ENCODE data around the gene FXYD2. TPM values are rescaled to one million over a fixed set of nuclear protein-coding genes. Genes with fewer than 3 reads are reported as not detected.
A peak's percentile ranks its signal among the peaks of the same experiment; 100 is the strongest.

FXYD2 gene
- total RNA-seq, 2 donors from 2014 or later: 0.59 to 0.78 TPM

DNA sequence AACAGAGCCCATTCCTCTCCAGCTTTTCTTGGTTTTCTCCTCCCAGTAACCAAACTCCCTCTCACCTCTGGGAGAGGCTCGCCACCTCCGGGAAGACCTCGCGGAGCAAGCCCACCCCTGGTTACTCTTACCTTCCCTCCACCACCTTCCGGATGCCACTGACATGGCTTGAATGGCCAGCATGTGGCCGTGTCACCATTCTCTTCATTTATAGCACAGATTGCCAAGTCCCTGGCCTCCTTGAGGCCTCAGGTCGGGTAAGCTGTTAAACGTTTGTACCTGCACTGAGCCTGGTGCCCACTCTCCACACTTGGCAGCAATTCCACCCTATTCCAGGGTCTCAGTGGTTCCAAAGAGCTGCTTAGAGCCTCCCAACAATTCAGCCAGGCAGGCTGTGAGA is 8.0 kb upstream of the FXYD2 start:
- Histone ChIP-seq H3K36me3 (no peaks in the 10 kb centered on the region), H3K4me3 (no peak overlapping the region), H3K4me1 (peaks cover 0 to 29% of the 10 kb centered on the region in 2 donors), H3K9me3 (no peaks in the 10 kb centered on the region), H3K27ac (no peak overlapping the region), H3K27me3 (no peaks in the 10 kb centered on the region)
- no peak for DNase-seq (ENCODE audit: low spot score)
- TF ChIP-seq, protein P1, sequence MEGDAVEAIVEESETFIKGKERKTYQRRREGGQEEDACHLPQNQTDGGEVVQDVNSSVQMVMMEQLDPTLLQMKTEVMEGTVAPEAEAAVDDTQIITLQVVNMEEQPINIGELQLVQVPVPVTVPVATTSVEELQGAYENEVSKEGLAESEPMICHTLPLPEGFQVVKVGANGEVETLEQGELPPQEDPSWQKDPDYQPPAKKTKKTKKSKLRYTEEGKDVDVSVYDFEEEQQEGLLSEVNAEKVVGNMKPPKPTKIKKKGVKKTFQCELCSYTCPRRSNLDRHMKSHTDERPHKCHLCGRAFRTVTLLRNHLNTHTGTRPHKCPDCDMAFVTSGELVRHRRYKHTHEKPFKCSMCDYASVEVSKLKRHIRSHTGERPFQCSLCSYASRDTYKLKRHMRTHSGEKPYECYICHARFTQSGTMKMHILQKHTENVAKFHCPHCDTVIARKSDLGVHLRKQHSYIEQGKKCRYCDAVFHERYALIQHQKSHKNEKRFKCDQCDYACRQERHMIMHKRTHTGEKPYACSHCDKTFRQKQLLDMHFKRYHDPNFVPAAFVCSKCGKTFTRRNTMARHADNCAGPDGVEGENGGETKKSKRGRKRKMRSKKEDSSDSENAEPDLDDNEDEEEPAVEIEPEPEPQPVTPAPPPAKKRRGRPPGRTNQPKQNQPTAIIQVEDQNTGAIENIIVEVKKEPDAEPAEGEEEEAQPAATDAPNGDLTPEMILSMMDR (IDR thresholded peaks at IDR 0.05): no peak

DNA sequence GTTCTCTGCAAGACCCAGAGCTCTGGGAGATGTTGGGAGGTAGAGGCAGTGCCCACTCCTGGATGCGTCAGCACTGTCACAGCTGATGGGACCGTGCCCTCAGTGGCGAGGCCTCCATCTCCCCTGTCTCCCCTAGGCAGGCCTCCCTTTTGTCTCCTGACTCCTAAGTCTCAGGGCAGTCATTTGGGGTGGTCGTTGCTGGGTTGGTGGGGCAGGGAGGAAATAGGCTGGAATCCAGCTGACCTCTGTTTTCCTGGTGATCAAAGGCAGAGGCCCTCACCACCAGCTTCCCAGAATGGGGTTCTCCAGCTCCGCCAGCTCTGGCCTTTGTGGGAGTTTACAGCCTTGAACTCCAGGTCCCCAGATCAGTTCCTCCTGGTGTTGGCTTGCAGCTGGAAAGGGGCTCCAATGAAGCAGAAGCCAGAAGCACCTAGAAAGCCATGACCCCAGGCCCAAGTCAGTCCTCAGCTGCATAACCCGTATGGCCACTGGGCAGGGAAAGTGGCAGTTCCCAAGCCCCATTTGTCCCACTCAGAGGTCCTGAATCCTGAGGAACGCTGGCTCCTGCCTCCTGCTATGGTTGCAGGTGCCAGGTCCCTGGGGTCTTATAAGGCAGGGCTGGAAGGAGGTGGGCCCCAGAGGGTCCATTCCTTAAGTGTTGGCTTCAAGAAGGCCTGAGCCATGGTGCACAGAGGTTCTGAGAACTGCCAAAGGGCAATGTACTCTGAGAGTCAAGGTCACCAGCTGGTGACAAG is 7.3 kb upstream of the FXYD2 start:
- no peaks in the 10 kb centered on the region for H3K27me3 ChIP-seq

DNA sequence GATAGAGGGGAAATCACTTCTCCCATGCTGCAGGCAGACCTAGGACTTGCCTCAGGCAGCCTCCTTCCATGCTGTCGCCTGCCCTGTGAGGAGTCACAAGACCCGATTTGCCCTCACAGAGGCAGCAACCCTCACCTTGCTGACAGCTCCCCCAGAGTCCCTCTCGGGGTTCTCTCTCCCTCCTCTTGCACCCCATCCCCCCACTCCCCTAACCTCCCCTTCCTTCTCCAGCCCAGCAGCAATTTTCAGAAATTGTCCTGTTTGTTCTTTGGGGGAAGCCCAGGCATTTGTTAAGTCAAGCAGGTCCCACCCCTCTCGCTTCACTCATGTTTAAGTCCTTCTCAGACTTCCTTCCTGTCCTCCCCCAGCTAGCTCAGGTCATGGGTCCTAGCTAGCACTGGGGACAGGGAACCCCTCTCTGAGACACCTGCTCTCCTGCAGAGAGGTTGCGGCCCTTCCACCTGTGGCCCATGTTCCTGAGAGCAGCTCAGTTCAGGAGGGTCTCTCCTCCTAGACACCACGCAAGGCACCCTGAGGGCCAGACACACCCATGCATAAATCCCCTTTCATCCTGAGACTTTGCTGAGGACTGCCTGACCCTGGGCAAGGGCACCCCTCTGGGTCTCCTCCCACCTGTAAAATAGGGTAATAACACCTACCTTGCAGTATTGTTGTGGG is 6.3 kb upstream of the FXYD2 start:
- TF ChIP-seq, protein P1 (IDR thresholded peaks at IDR 0.05): no peak
- no peak for DNase-seq (ENCODE audit: low spot score)
- H3K27ac ChIP-seq: no peak overlapping the region
- no peak overlapping the region for H3K4me3 ChIP-seq
- H3K4me1 ChIP-seq: peaks cover 0 to 30% of the 10 kb centered on the region in 2 donors
- H3K9me3 ChIP-seq: no peaks in the 10 kb centered on the region
- no peaks in the 10 kb centered on the region for H3K36me3 ChIP-seq
- no peaks in the 10 kb centered on the region for H3K27me3 ChIP-seq

More for the DNA sequence above, 7.3 kb upstream of the FXYD2 start:
- no peaks in the 10 kb centered on the region for H3K36me3 ChIP-seq
- DNase-seq (ENCODE audit: low spot score): no peak
- no peak overlapping the region for H3K4me3 ChIP-seq
- TF ChIP-seq, protein P1 (IDR thresholded peaks at IDR 0.05): no peak
- no peak overlapping the region for H3K27ac ChIP-seq
- peaks cover 0 to 29% of the 10 kb centered on the region in 2 donors for H3K4me1 ChIP-seq
- H3K9me3 ChIP-seq: no peaks in the 10 kb centered on the region

DNA sequence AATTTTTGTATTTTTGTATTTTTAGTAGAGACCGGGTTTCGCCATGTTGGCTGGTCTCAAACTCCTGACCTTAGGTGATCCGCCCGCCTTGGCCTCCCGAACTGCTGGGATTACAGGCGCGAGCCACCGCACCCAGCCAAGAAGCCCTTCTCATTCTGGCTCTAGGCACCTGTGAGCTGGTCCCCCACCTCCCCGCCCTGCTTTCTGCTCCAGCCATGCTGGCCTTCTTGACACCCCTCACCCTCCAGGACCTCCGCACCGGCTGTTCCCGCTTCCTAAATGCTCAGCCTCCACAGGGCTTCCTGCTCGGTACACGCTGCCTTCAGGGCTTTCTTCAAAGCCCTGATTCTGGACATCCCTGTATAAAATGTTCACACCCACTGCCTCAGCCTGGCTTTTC is 5.5 kb upstream of the FXYD2 start:
- DNase-seq (ENCODE audit: low spot score): no peak
- H3K27ac ChIP-seq: no peak overlapping the region
- H3K27me3 ChIP-seq: no peaks in the 10 kb centered on the region
- H3K4me3 ChIP-seq: no peak overlapping the region
- H3K9me3 ChIP-seq: no peaks in the 10 kb centered on the region
- no peaks in the 10 kb centered on the region for H3K36me3 ChIP-seq
- peaks cover 0 to 38% of the 10 kb centered on the region in 2 donors for H3K4me1 ChIP-seq
- TF ChIP-seq, protein P1 (IDR thresholded peaks at IDR 0.05): no peak

DNA sequence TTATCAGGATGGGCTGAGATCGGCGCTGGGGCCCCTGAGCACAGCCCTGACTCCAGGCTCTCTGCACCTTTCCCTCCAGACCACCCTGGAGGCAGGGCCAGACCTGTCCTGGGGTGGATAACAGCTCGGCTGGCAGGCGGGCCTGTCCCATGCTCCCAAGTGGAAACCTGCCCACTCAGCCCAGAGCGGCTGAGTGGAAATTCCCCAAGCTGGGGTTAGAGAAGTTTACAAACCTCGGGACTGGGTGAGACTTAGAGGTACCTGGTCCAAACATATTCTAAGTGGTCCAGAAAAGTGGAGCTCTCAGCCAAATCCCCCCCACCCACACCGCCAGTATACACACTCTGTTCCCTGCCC is 4.8 kb upstream of the FXYD2 start:
- Histone ChIP-seq H3K27me3 (no peaks in the 10 kb centered on the region), H3K27ac (peak overlapping the region; percentile 46 to 63)

More for the DNA sequence above, 4.8 kb upstream of the FXYD2 start:
- Histone ChIP-seq H3K4me3 (no peak overlapping the region), H3K36me3 (no peaks in the 10 kb centered on the region), H3K4me1 (peaks cover 0 to 45% of the 10 kb centered on the region in 2 donors), H3K9me3 (no peaks in the 10 kb centered on the region)
- TF ChIP-seq, protein P1 (IDR thresholded peaks at IDR 0.05): no peak
- no peak for DNase-seq (ENCODE audit: low spot score)

All from right atrium auricular region (tissue), 2 donors.